ENCODE measurements around the gene DCAF5.
A peak's percentile ranks its signal among the peaks of the same experiment; 100 is the strongest.

DCAF5 gene

DNA sequence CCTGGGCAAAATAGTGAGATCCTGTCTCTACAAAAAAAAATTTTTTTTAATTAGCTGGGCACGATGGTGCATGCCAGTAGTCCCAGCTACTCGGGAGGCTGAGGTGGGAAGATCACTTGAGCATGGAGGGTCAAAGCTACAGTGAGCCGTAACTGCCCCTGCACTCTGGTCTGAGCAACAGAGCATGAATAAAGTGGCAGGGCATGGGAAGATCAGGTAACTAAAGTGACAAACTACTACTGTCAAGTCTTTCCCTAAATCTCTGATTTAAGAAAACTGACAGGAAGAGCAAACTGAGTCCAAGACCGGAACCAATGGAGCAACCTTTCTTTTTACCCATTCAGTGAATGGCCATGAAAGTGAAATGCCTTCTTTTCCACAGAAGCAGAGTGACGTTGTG is 10.8 kb downstream of the DCAF5 start:
- DNase-seq (ENCODE audit: low spot score) = no peak

DNA sequence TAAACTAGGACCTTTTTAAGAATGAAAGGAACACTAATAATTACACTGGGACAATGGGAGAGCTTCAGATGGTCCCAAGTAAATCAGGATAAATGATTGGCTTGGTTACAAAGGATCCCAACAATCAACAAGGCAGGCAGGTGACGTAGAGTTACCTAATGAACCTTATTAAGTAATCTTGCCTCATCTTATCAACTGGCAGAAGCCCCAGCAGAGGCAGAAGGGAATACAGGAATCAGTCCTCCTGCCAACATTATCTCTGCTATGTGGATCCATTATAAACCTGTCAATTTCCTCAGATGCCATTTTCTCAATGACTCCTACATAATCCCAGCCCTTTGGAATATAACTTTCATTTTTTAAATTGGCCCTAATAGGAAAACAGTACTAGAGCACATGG is 11.4 kb downstream of the DCAF5 start:
- DNase-seq (ENCODE audit: low spot score) = no peak

DNA sequence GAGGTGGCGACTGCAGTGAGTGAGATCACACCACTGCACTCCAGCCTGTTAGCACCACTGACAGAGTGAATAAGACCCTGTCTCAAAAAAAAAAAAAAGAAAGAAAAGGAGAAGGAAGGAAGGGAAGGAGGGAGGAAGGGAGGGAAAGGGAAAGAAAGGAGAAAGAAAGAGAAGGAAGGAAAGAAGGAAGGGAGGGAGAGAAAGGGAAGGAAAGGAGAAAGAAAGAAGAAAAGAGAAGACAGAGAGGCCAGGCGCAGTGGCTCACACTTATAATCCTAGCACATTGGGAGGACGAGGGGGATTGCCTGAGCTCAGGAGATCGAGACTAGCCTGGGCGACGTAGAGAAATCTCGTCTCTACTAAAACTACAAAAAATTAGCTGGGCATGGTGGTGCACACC is 13.2 kb downstream of the DCAF5 start:
- DNase-seq (ENCODE audit: low spot score) = no peak

DNA sequence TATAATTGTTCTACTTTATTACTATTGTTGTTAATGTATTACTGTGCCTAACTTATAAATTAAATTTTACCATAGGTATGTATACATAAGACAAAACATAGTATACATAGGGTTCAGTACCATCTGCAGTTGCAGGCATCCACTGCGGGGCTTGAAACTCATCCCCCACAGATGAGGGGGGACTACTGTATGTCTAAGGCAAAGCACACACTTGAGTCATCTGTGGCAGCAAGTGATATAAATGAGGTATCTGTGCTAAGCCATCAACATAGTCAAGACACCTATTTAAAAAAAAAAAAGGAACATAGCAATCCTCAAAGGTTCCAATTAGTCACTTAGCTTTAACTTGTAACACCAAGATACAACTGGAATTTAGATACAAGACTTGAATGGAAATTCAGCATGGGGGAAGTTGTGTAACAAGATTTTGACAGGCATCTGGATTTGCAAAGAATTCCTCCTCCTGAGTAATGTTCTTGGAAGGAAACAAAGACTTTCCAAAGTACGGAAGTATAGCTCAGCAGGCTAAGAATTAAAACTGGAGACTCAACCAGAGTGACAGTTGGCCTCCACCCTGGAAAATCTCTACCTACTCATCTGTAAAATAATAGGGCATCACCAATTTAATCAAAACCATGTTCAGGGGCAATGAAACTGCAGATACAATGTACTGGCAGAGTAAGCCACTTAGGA is 14.9 kb downstream of the DCAF5 start:
- DNase-seq (ENCODE audit: low spot score) = peak; percentile 72

- no peak for DNase-seq (ENCODE audit: low spot score)
Measured at GRCh38 chr14:69137416-69137815, 15.5 kb downstream of the DCAF5 start.

- no peak for DNase-seq (ENCODE audit: low spot score)
Measured at GRCh38 chr14:69135133-69135532, 17.8 kb downstream of the DCAF5 start.

DNA sequence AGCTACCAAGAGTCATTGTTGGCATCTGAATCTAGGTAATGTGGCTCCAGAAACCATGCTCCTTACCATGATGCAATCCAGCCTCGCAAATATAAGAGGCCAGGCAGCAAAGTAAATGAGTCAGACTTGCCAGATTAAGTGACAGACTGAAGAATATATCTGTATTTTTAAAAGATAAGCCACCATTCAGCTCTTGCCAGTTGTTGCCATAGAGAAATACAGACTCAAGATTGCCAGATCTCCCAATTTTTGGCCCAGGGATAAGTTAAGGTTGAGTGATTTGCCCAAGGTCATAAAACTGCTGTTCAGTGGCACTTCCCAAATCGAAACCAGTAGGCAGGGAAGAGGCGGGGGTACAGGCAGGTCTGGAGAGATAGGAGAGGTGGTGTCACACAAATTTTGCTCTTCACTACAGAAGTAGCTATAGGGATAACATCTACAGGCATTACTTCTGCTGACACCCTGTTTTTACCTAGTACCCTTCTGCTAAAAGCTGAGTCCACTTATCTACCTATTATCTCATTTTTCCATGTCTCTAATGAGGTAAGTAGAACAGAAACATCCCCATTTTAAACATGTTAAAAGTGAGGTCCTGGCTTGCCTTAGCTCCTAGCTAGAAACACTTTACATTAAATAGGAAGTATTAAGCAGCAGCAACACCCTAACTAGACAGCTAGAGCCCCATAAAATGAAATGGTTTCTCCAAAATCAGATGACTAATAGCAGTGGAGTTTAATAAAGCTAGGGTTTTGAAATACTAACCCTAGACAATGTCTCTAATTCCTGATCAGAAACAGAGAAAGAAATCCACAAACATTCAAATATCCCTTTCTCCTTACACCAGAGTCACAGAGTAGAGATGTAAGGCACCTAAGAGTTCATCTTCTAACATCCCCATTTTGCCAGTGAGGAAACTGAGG is 19.5 kb downstream of the DCAF5 start:
- no peak for DNase-seq (ENCODE audit: low spot score)

GRCh38 chr14:69132513-69133181 is 20.3 kb downstream of the DCAF5 start:
- DNase-seq (ENCODE audit: low spot score) = no peak

- no peak for DNase-seq (ENCODE audit: low spot score)
Measured at GRCh38 chr14:69131176-69131575, 21.7 kb downstream of the DCAF5 start.

- peak; percentile 72 for DNase-seq (ENCODE audit: low spot score)
Measured at GRCh38 chr14:69129264-69129880, 23.5 kb downstream of the DCAF5 start.

- DNase-seq (ENCODE audit: low spot score) = no peak
Measured at GRCh38 chr14:69118305-69118704, 34.6 kb downstream of the DCAF5 start.

GRCh38 chr14:69117020-69117767 is 35.7 kb downstream of the DCAF5 start:
- DNase-seq (ENCODE audit: low spot score) = no peak

DNA sequence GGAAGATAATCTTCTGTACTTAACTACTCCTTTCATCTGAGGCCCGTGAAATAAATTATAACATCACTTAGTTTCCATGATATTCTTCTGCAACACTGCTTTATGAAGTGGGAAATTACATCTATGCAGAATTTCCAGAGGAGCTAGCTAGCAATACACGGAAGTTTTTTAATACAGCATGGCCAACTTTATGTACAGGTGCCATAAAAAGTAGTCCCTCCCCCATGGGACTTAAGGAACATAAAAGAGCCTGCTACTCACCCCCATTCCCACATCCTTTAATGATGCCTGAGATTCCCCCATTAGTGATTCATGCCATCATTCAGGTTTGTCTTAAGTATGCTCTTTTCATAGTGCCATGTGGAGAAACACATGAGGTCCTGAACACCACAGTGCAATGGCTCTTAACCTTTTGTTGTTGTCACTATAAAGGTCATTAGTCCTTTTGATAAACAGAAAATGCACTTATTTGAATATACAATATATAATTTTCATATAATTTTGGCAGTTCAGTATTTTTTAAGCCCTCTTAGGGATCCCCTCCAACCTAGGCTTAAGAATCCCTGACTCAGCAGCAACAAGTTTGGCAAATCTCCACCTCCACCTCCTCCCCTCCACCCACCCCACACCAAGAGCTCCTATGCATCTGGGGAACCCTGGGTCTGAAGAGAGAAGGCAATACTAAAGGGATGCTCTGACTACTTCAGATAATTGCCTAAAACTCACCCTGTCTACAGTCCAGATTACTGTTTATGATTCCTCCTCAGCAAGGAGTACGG is 37.3 kb downstream of the DCAF5 start:
- no peak for DNase-seq (ENCODE audit: low spot score)

- DNase-seq (ENCODE audit: low spot score) = no peak
Measured at GRCh38 chr14:69114763-69115162, 38.2 kb downstream of the DCAF5 start.

- no peak for DNase-seq (ENCODE audit: low spot score)
Measured at GRCh38 chr14:69108358-69108757, 44.6 kb downstream of the DCAF5 start.

DNA sequence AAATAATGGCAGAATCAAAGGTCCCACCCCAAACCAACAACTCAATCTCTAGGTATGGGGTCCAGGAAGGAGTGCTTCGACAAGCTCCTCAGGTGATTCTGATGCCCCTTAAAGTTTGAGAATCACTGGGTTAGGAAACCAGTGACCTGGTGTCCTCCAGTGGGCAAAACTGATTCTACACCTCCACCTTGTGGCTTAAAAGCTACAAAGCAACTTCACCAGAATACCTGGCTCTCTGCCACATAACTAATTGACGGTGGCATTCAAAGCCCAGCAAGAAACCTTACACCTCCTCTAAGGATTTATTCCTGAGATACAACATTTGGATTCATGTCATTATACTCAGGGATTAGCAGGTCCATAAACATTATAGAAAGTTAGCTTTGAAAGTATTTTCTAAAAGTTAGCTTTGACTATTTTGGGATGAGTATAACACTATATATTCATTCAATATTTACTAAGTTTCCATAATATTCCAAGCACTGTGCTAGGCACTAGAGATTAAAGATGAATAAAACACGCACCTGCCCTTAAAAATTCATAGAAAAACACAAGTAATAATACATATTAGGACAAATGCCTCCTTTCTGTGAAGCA is 45.4 kb downstream of the DCAF5 start:
- DNase-seq (ENCODE audit: low spot score) = no peak

DNA sequence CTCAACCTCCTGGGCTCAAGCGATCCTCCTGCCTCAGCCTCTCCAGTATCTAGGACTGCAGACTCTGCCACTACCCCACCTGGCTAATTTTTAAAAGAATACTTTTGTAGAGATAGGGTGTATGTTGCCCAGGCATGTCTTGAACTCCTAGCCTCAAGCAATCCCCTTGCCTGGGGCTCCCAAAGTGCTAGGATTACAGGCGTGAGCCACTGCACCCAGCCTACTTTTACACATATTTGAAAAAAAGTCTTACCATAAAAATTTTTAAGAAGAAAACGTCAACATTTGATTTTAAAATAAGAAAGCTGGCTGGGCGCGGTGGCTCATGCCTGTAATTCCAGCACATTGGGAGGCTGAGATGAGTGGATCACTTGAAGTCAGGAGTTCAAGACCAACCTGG is 46.5 kb downstream of the DCAF5 start:
- DNase-seq (ENCODE audit: low spot score) = no peak

GRCh38 chr14:69105326-69105725 is 47.6 kb downstream of the DCAF5 start:
- DNase-seq (ENCODE audit: low spot score) = no peak

- no peak for DNase-seq (ENCODE audit: low spot score)
Measured at GRCh38 chr14:69101331-69101826, 51.5 kb downstream of the DCAF5 start.

DNA sequence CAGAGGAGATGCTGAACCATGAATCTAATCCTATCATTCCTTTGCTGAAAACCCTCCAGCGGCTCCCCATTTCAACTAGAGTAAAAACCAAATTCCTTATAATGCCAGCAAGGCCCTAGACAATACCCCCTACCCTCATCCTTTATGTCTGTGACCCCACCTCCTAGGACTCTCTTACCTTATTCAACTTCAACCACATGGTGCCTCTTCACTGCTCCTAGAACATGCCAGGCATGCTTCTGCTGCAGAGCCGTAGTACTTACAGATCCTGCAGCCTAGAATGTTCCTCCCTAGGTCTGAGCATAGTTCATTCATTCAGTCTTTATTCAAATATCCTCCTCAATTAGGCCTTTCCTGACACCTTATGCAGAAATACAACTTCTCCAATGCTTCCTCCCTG is 54.9 kb downstream of the DCAF5 start:
- DNase-seq (ENCODE audit: low spot score) = no peak

All from putamen (tissue), 1 donor.